HFFc6 (cell line): ENCODE measurements around the gene KIF26B. TPM values are rescaled to one million over a fixed set of nuclear protein-coding genes. Genes with fewer than 3 reads are reported as not detected.

Experiments used
- DNase-seq: peaks from one replicate; pipeline ENCODE4 v3.0.0-alpha.2; 2018
- H3K27ac Mint-ChIP-seq: 2 replicates; pipeline ENCODE4 v1.8.0; 2020; ENCODE audit warnings: mild to moderate bottlenecking, mixed read lengths
- H3K27me3 Mint-ChIP-seq: 2 replicates; pipeline ENCODE4 v1.8.0; 2021; ENCODE audit warnings: mild to moderate bottlenecking, moderate library complexity, mixed read lengths; ENCODE audit not compliant: insufficient read depth
- H3K36me3 Mint-ChIP-seq: 2 replicates; pipeline ENCODE4 v1.8.0; 2021; ENCODE audit warnings: low read depth, mixed read lengths
- H3K4me1 Mint-ChIP-seq: 2 replicates; pipeline ENCODE4 v1.8.0; 2020; ENCODE audit warnings: low read depth, mixed read lengths
- H3K4me3 Mint-ChIP-seq: 2 replicates; pipeline ENCODE4 v1.8.0; 2020; ENCODE audit warnings: mild to moderate bottlenecking, moderate library complexity, mixed read lengths
- H3K9me3 Mint-ChIP-seq: 2 replicates; pipeline ENCODE4 v1.8.0; 2020; ENCODE audit warnings: mild to moderate bottlenecking, mixed read lengths
- total RNA-seq, 6 experiments: library from RNA; stranded (reverse); fragmentation: NEBNext Ultra II Directional; extraction: Animal tissue kit (Norgen Biotek cat#: 25700); gene quantifications; 2 replicates in 1 of 6; 3 replicates in 5 of 6; pipeline ENCODE4 v1.2.3, GENCODE V29; 2021
- TF ChIP-seq, protein P1 (sequence below): fragments of 200-600 bp; sonication (generic); IDR thresholded peaks from 2 replicates; pipeline ENCODE4 v1.5.0; 2021; ENCODE audit warnings: antibody characterized with exemption, mild to moderate bottlenecking

KIF26B gene
- total RNA-seq, 6 experiments from 2014 or later: 4.6 to 7.5 (median 5.5) TPM

DNA sequence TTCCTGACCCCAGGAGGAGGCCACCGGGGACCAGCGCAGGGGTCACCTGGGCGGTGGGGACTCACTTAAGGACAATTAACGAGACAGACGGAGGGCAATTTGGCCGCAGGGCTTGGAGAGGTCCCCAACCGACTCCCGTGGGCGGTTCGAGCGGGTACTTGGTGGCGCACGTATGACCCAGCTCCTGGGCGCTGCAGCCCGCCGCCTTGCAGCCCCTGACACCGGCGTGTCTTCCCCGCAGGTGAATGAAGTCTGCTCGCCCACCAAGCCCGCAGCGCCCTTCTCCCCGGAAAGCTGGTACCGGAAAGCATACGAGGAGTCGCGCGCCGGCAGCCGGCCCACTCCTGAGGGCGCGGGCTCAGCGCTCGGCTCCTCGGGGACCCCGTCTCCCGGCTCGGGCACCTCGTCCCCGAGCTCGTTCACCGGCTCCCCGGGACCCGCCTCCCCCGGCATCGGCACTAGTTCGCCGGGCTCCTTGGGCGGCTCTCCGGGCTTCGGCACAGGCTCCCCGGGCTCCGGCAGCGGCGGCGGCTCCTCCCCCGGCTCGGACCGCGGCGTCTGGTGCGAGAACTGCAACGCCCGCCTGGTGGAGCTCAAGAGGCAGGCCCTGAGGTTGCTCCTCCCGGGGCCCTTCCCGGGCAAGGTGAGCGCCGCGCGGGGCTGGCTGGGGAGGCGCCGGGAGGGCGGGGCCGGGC is 1.4 kb downstream of the KIF26B start:
- no peaks in the 10 kb centered on the region for H3K27me3 Mint-ChIP-seq
- peak; percentile 77 for DNase-seq
- TF ChIP-seq, protein P1, sequence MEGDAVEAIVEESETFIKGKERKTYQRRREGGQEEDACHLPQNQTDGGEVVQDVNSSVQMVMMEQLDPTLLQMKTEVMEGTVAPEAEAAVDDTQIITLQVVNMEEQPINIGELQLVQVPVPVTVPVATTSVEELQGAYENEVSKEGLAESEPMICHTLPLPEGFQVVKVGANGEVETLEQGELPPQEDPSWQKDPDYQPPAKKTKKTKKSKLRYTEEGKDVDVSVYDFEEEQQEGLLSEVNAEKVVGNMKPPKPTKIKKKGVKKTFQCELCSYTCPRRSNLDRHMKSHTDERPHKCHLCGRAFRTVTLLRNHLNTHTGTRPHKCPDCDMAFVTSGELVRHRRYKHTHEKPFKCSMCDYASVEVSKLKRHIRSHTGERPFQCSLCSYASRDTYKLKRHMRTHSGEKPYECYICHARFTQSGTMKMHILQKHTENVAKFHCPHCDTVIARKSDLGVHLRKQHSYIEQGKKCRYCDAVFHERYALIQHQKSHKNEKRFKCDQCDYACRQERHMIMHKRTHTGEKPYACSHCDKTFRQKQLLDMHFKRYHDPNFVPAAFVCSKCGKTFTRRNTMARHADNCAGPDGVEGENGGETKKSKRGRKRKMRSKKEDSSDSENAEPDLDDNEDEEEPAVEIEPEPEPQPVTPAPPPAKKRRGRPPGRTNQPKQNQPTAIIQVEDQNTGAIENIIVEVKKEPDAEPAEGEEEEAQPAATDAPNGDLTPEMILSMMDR: peak; percentile 86
- peak overlapping the region; percentile 92 for H3K4me3 Mint-ChIP-seq
- peaks cover 20% of the 10 kb centered on the region for H3K36me3 Mint-ChIP-seq
- no peak overlapping the region; the same call in 1 of the 2 replicates for H3K27ac Mint-ChIP-seq
- peaks cover 10% of the 10 kb centered on the region for H3K4me1 Mint-ChIP-seq
- H3K9me3 Mint-ChIP-seq: peaks cover 12% of the 10 kb centered on the region

DNA sequence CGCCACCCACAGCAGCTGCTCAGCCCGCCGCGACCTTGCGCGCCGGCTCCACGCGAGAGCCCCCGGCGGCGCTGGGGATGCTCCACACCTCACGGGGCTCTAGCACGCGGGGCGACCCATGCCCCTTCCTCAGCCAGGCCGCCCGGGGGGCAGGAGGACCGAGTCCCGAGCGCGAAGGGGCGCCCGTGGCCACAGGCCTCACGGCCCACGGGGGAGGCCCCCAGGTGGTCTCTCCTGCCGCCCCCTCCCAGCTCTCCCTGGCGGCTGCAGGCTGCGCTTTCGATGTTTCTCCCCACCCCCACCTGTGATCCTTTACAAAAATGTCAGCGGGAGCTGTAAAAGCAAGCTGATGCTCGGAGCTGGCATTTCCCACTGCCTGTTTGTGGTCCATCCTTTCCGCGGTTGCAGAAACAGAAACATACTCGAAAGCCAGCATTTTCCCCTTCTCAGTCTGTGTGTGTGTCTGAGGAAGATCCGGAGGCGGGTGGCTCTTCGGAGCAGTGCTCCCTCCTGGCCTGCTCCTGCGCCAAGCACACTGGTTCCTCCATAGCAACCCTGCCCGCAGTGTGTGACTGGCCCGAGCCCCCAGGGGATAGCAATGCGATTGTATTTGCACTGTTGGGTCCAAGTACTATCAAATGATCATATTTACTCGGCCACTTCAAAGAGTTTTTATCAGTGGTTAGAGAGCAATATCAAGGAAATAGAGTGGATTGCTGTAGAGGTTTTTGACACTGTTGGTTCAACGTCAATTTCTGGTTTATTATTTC is 2.1 kb downstream of the KIF26B start:
- TF ChIP-seq, protein P1: peak; percentile 61
- peak overlapping the region; percentile 92 for H3K4me3 Mint-ChIP-seq
- DNase-seq: no peak
- peaks cover 20% of the 10 kb centered on the region for H3K36me3 Mint-ChIP-seq
- no peaks in the 10 kb centered on the region for H3K27me3 Mint-ChIP-seq
- H3K4me1 Mint-ChIP-seq: peaks cover 8% of the 10 kb centered on the region
- H3K27ac Mint-ChIP-seq: peak overlapping the region; percentile 50; the same call in 1 of the 2 replicates
- peaks cover 12% of the 10 kb centered on the region for H3K9me3 Mint-ChIP-seq

DNA sequence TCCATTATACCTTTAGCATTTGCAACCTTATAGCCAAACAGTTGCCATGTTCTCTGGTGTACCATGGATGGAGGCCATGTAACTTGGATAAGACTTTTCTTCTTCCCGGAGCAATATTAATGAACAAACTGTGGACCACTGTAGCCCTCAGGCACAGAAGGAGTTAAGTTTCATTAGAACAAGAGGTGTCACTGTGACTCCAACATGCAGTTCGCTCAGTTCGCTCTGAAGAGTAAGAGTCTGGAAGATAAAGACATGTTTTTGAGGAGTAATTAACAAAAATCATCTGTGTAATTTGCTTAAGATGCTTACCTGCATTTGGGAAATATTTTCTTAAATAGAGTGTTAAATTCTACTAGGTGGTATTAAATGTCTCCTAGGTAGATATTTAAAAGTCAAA is 4.1 kb downstream of the KIF26B start:
- H3K4me1 Mint-ChIP-seq: peaks cover 8% of the 10 kb centered on the region
- H3K9me3 Mint-ChIP-seq: peaks cover 12% of the 10 kb centered on the region
- no peak overlapping the region for H3K4me3 Mint-ChIP-seq
- TF ChIP-seq, protein P1: no peak
- no peaks in the 10 kb centered on the region for H3K27me3 Mint-ChIP-seq
- no peak overlapping the region for H3K27ac Mint-ChIP-seq
- peaks cover 20% of the 10 kb centered on the region for H3K36me3 Mint-ChIP-seq
- no peak for DNase-seq

DNA sequence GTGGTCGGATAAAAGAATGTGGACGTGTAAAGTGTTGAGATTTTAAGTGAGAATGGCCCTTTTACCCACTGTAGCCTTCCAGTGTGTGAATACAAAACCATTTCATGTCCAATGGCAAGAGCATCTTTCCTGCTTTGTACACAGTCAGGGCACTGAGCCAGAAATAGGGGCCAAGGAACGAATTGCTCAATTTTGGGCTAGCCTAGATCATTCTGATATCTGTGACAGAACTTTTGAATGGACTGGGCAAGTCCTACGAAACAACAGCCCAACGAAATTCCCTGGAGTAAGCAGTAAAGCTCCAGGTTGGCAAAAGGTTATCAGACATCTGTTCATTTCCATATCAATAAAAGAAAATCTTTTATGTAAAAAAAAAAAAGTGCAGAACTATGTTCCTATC is 5.5 kb downstream of the KIF26B start:
- Mint-ChIP-seq H3K36me3 (peaks cover 20% of the 10 kb centered on the region), H3K27me3 (no peaks in the 10 kb centered on the region), H3K4me1 (peaks cover 11% of the 10 kb centered on the region), H3K4me3 (no peak overlapping the region), H3K27ac (no peak overlapping the region), H3K9me3 (peaks cover 12% of the 10 kb centered on the region)
- DNase-seq: no peak
- TF ChIP-seq, protein P1: no peak

DNA sequence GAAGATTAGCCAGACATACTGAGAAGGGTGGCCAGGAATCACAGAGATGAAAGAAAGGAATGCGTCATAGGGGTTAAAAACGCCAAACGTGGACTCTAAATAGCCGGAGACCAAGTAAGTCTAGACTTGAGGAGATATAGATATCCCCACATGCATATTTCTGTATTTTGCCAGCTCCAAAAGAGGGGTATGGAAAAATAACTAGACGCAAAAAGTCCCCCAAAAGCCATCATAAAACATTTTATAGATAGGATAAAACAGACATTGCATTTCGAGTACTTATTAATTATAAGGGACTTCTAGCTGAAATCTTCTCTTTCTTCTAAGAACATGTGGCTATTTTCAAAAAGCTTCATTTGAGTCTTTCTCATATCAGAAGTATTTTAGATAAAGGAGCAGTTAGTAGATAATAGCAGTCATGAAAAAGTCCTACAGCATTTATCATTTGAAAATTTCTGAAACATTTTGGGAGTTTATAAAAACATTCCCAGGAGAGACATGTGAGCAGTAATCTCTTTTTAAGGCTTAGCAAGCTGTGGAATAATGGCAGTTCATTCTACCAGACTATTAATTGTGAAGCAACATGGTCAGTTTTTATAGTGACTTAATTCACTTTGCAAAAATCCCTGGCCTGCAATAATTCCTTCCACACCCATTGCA is 6.1 kb downstream of the KIF26B start:
- Mint-ChIP-seq H3K4me3 (no peak overlapping the region), H3K4me1 (peaks cover 15% of the 10 kb centered on the region), H3K27ac (no peak overlapping the region), H3K27me3 (no peaks in the 10 kb centered on the region), H3K36me3 (peaks cover 20% of the 10 kb centered on the region), H3K9me3 (peaks cover 12% of the 10 kb centered on the region)
- TF ChIP-seq, protein P1: no peak
- DNase-seq: no peak
